ENCODE data around the gene BECN2. TPM values are rescaled to one million over a fixed set of nuclear protein-coding genes. Genes with fewer than 3 reads are reported as not detected.

BECN2 gene
- total RNA-seq, 4 donors from 2014 or later = not detected

GRCh38 chr1:241998412-241998921 lies 40.9 kb downstream of the BECN2 start:
- DNase-seq = peak; percentile 81
- intact Hi-C loops (cut with DNase I; ENCODE audit: low total_unique reads) (no loop called here), in situ Hi-C loops (cut with MboI; ENCODE audit: low pct_ligation_motif_present in 1 of 4, low pct_unique_long_range_greater_than_20kb in 1 of 4, low sequenced_read_pairs in 3 of 4) (loop anchor here in 2 of 4 donors (25.0 kb wide), 1 partner anchor 386 kb away; no protein-coding TSS in a partner anchor)
- Histone ChIP-seq H3K27me3 (no peaks in the 10 kb centered on the region), H3K36me3 (no peaks in the 10 kb centered on the region), H3K4me1 (peaks cover 0 to 8% (median 5%) of the 10 kb centered on the region in 4 donors), H3K27ac (peak overlapping the region; percentile 19 to 43 (median 36)), H3K9me3 (no peaks in the 10 kb centered on the region), H3K4me3 (peak overlapping the region in 2 of 4 donors; percentile 18 to 43)
- WGBS, 2 donors (ENCODE audit: low coverage in 1 of 2) = 22 to 23% methylated on average over 3 to 20 of the region's 20 CpGs
- TF ChIP-seq, protein P1, sequence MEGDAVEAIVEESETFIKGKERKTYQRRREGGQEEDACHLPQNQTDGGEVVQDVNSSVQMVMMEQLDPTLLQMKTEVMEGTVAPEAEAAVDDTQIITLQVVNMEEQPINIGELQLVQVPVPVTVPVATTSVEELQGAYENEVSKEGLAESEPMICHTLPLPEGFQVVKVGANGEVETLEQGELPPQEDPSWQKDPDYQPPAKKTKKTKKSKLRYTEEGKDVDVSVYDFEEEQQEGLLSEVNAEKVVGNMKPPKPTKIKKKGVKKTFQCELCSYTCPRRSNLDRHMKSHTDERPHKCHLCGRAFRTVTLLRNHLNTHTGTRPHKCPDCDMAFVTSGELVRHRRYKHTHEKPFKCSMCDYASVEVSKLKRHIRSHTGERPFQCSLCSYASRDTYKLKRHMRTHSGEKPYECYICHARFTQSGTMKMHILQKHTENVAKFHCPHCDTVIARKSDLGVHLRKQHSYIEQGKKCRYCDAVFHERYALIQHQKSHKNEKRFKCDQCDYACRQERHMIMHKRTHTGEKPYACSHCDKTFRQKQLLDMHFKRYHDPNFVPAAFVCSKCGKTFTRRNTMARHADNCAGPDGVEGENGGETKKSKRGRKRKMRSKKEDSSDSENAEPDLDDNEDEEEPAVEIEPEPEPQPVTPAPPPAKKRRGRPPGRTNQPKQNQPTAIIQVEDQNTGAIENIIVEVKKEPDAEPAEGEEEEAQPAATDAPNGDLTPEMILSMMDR (IDR thresholded peaks at IDR 0.05) = peak; percentile 51 to 67 (median 55)
- no peak for TF ChIP-seq EP300 (IDR thresholded peaks at IDR 0.05; ENCODE audit: low read depth)

DNA sequence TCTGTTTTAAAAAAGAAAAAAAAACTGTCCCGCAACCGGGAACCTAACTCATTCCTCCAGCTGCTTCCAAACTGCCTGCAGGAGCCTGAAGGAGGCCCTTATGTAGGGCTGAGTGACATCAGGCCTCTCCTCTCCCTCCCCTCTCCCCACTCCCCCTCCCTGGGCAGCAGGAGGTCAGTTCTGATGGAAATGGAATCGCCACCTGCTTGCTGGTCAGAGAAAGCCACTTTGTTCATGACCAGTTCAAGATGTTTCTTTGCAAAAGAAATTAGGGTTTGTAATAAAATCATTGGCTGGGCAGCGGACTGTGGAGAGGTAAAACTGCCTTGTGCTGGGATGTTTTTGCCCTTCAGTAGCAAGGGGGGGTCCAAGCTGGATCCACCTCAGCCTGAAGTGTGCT lies 41.5 kb downstream of the BECN2 start, which contains the start of gene MAP1LC3C:
TSS of gene MAP1LC3C (minus strand) at position 73 of the 400 bp plus-strand sequence. CDS start 90 bp downstream, outside the sequence.
- DNase-seq = no peak
- intact Hi-C loops (cut with DNase I; ENCODE audit: low total_unique reads) (no loop called here), in situ Hi-C loops (cut with MboI; ENCODE audit: low pct_ligation_motif_present in 1 of 4, low pct_unique_long_range_greater_than_20kb in 1 of 4, low sequenced_read_pairs in 3 of 4) (loop anchor here in 2 of 4 donors (25.0 kb wide), 1 partner anchor 387 kb away; no protein-coding TSS in a partner anchor)
- H3K4me1 ChIP-seq = peaks cover 0 to 8% (median 5%) of the 10 kb centered on the region in 4 donors
- 20 to 51% methylated on average over 2 to 4 of the region's 4 CpGs for WGBS, 2 donors (ENCODE audit: low coverage in 1 of 2)
- H3K36me3 ChIP-seq = no peaks in the 10 kb centered on the region
- no peaks in the 10 kb centered on the region for H3K9me3 ChIP-seq
- TF ChIP-seq, protein P1 (IDR thresholded peaks at IDR 0.05) = no peak
- TF ChIP-seq EP300 (IDR thresholded peaks at IDR 0.05; ENCODE audit: low read depth) = no peak
- TF ChIP-seq POLR2AphosphoS5 (IDR thresholded peaks at IDR 0.05) = no peak
- no peak for TF ChIP-seq POLR2A (IDR thresholded peaks at IDR 0.05)
- H3K27me3 ChIP-seq = no peaks in the 10 kb centered on the region
- H3K27ac ChIP-seq = peak within 1 kb of the TSS; percentile 19 to 43 (median 36)
- H3K4me3 ChIP-seq = peak within 1 kb of the TSS in 2 of 4 donors; percentile 18 to 43

- Histone ChIP-seq H3K4me1 (peaks cover 0 to 8% (median 5%) of the 10 kb centered on the region in 4 donors), H3K4me3 (no peak overlapping the region), H3K27me3 (no peaks in the 10 kb centered on the region), H3K27ac (no peak overlapping the region), H3K36me3 (no peaks in the 10 kb centered on the region), H3K9me3 (no peaks in the 10 kb centered on the region)
- intact Hi-C loops (cut with DNase I; ENCODE audit: low total_unique reads) = no loop called here
- in situ Hi-C loops (cut with MboI; ENCODE audit: low pct_ligation_motif_present in 1 of 4, low pct_unique_long_range_greater_than_20kb in 1 of 4, low sequenced_read_pairs in 3 of 4) = no loop called here
- 80 to 85% methylated on average over 3 to 7 of the region's 7 CpGs for WGBS, 2 donors (ENCODE audit: low coverage in 1 of 2)
- TF ChIP-seq EP300 (IDR thresholded peaks at IDR 0.05; ENCODE audit: low read depth) (no peak), POLR2AphosphoS5 (IDR thresholded peaks at IDR 0.05) (no peak)
- TF ChIP-seq, protein P1 (IDR thresholded peaks at IDR 0.05) = no peak
- DNase-seq = no peak
Observed at GRCh38 chr1:242000434-242000833, 42.9 kb downstream of the BECN2 start.

DNA sequence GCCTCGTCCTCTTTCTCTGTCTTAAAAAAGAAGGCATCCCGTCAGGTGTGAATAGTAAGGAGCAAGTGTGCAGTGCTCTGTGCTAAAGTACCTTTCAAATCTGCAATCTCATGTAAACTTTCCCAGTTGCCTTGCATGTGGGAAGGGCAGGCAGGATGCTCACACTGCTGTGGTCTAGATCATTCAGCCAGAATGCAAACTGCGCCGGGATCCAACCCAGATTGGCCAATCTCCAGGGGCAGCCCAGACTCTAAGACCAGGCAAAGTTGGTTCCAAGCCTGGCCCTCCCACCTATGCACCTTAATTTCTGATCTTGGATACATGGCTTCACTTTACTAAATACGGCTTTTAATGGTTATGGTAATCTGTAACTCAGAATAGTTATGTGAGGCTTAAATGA lies 44.5 kb downstream of the BECN2 start:
- TF ChIP-seq, protein P1 (IDR thresholded peaks at IDR 0.05) = no peak
- TF ChIP-seq POLR2A (IDR thresholded peaks at IDR 0.05) = no peak
- TF ChIP-seq POLR2AphosphoS5 (IDR thresholded peaks at IDR 0.05) = no peak
- no peak for TF ChIP-seq EP300 (IDR thresholded peaks at IDR 0.05; ENCODE audit: low read depth)
- Histone ChIP-seq H3K27me3 (no peaks in the 10 kb centered on the region), H3K4me3 (no peak overlapping the region), H3K36me3 (no peaks in the 10 kb centered on the region), H3K9me3 (no peaks in the 10 kb centered on the region), H3K27ac (no peak overlapping the region), H3K4me1 (peaks cover 0 to 8% (median 5%) of the 10 kb centered on the region in 4 donors)
- in situ Hi-C loops (cut with MboI; ENCODE audit: low pct_ligation_motif_present in 1 of 4, low pct_unique_long_range_greater_than_20kb in 1 of 4, low sequenced_read_pairs in 3 of 4) = no loop called here
- intact Hi-C loops (cut with DNase I; ENCODE audit: low total_unique reads) = no loop called here
- WGBS, 2 donors (ENCODE audit: low coverage in 1 of 2) = 71 to 83% methylated on average over 2 to 5 of the region's 5 CpGs
- no peak for DNase-seq

Data from transverse colon (tissue), 4 donors.